Measurements from ENCODE around the gene ZSCAN12. TPM values are rescaled to one million over a fixed set of nuclear protein-coding genes. Genes with fewer than 3 reads are reported as not detected.
"Not testable (repeated sequence)": the region's sequence is repeated elsewhere in the genome, so short reads cannot be mapped to it uniquely, and the experiment has no call there.

The ZSCAN12 gene
- 1 to 10 TPM; 2.7 to 5.5 (median 4.4) TPM for total RNA-seq

- no peak for TF ChIP-seq CTCF (IDR thresholded peaks at IDR 0.05)
- ATAC-seq (ENCODE audit: low FRiP score) (peak; percentile 98), DNase-seq (ENCODE audit: low spot score) (peak; percentile 37)
Observed at GRCh38 chr6:28399350-28400121, at the start of gene ZSCAN12. TSS of gene ZSCAN12 (minus strand) at chr6:28399747. CDS start at chr6:28398405, 1,342 bp downstream.

- no peak for DNase-seq (ENCODE audit: low spot score)
- no peak for TF ChIP-seq CTCF (IDR thresholded peaks at IDR 0.05)
- no peak for ATAC-seq (ENCODE audit: low FRiP score)
Observed at GRCh38 chr6:28449056-28449455, 49.5 kb upstream of the ZSCAN12 start.

GRCh38 chr6:28447512-28447906 lies 48.0 kb upstream of the ZSCAN12 start:
- not testable (repeated sequence) for ATAC-seq (ENCODE audit: low FRiP score); DNase-seq (ENCODE audit: low spot score)

GRCh38 chr6:28446818-28447511 lies 47.4 kb upstream of the ZSCAN12 start:
- ATAC-seq (ENCODE audit: low FRiP score) = no peak

GRCh38 chr6:28444759-28445158 lies 45.2 kb upstream of the ZSCAN12 start:
- DNase-seq (ENCODE audit: low spot score); ATAC-seq (ENCODE audit: low FRiP score): not testable (repeated sequence)

More at GRCh38 chr6:28446818-28447511, 47.4 kb upstream of the ZSCAN12 start:
- TF ChIP-seq CTCF (IDR thresholded peaks at IDR 0.05) = no peak
- no peak for DNase-seq (ENCODE audit: low spot score)

- peak; percentile 46 for DNase-seq (ENCODE audit: low spot score)
- ATAC-seq (ENCODE audit: low FRiP score) = peak; percentile 74
- no peak for TF ChIP-seq CTCF (IDR thresholded peaks at IDR 0.05)
Observed at GRCh38 chr6:28443112-28443773, 43.7 kb upstream of the ZSCAN12 start, which contains the start of gene ZSCAN23. TSS of gene ZSCAN23 (minus strand) at chr6:28443491. CDS start at chr6:28436266, 7,225 bp downstream.

GRCh38 chr6:28442586-28442985 lies 43.0 kb upstream of the ZSCAN12 start:
- ATAC-seq (ENCODE audit: low FRiP score) (no peak), DNase-seq (ENCODE audit: low spot score) (no peak)
- no peak for TF ChIP-seq CTCF (IDR thresholded peaks at IDR 0.05)

Data from omental fat pad (tissue), 4 donors.